ENCODE results near the gene ATXN7L1. TPM values are rescaled to one million over a fixed set of nuclear protein-coding genes. Genes with fewer than 3 reads are reported as not detected.

Gene ATXN7L1
- total and polyA plus RNA-seq, 8 donors: 13.0 to 15.5 (median 13.8) TPM

DNA sequence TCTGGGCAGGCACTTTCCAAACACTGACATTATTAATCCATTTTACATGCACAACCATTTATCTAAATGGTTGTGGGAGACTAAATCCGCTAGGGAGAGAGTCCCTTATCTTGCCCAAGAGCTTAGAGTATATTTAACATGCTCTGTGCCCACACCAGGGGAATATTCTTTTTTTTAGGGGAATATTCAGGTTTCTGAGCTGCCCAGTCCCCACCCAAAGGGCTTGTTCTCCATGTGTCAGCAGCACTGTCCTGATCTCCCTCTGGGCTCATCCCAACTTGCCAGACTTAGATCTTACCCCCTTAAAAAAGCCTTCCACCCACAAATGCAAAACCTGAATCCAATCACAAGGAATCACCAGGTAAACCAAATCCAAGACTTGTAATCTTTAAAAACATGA is 132.1 kb downstream of the ATXN7L1 start:
- TF ChIP-seq, protein P1, sequence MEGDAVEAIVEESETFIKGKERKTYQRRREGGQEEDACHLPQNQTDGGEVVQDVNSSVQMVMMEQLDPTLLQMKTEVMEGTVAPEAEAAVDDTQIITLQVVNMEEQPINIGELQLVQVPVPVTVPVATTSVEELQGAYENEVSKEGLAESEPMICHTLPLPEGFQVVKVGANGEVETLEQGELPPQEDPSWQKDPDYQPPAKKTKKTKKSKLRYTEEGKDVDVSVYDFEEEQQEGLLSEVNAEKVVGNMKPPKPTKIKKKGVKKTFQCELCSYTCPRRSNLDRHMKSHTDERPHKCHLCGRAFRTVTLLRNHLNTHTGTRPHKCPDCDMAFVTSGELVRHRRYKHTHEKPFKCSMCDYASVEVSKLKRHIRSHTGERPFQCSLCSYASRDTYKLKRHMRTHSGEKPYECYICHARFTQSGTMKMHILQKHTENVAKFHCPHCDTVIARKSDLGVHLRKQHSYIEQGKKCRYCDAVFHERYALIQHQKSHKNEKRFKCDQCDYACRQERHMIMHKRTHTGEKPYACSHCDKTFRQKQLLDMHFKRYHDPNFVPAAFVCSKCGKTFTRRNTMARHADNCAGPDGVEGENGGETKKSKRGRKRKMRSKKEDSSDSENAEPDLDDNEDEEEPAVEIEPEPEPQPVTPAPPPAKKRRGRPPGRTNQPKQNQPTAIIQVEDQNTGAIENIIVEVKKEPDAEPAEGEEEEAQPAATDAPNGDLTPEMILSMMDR (IDR thresholded peaks at IDR 0.05): no peak
- H3K9me3 ChIP-seq: no peaks in the 10 kb centered on the region
- H3K27me3 ChIP-seq: no peaks in the 10 kb centered on the region
- no peak overlapping the region for H3K4me3 ChIP-seq
- DNase-seq: no peak
- ATAC-seq: no peak
- H3K36me3 ChIP-seq: no peaks in the 10 kb centered on the region
- H3K4me1 ChIP-seq: no peaks in the 10 kb centered on the region
- intact Hi-C loops (cut with DNase I): no loop called here
- H3K27ac ChIP-seq: no peak overlapping the region

DNA sequence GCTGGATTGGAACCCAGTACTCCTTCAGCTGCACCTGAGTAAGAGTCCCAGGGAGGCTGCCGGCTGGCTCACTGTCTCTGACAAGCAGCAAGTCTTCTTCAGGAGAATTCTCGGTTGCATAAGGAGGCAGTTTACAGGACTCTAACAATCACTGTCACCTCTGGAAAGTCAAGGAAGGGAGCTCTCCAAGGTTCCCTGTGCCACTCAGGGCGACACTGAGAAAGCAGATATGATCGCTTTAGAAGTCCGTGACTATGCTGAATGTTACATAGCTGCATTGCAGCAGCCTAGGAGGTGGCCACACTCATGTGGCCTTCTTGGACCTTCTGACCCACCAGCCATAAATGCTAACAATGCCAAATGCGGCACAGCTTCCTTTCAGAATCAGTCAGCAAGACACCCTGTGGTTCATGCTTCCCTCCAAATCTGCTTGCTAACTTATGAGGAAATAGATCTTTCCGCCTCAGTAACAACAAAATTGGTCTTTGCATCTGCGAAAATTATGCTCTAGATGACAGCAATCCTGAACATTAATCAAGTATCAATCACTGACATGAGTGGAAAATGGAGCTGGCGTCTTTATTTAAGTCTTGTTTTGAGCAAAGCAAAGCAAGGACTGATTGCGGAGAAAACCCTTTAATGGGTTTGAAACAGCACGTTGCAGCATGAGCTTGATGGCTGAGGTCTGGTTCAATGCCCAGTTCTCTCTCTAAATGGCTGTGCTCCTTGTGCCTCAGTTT is 132.9 kb downstream of the ATXN7L1 start:
- H3K4me1 ChIP-seq: no peaks in the 10 kb centered on the region
- ATAC-seq (no peak), DNase-seq (no peak)
- no peak overlapping the region for H3K27ac ChIP-seq
- TF ChIP-seq, protein P1 (IDR thresholded peaks at IDR 0.05): no peak
- no peaks in the 10 kb centered on the region for H3K9me3 ChIP-seq
- no peaks in the 10 kb centered on the region for H3K36me3 ChIP-seq
- no peak overlapping the region for H3K4me3 ChIP-seq
- intact Hi-C loops (cut with DNase I): no loop called here
- H3K27me3 ChIP-seq: no peaks in the 10 kb centered on the region

DNA sequence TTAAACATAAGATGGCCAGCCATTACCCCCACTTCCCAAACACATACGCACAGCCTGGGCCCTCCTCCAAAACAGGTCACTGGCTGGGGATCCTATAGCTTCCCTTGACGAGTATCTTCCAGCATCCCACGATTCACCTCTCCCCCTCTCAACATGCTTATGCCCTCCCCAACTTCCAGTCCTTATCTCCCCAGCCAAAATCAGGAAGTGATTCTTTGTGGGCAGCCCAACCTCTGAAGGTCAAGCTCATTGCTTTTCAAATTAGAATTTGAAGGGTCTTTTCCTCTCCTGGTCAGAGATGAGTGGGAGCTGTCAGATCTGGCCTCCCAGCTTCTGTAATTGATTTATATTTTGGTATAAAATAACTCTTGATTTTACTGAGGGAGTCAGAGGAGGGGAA is 133.6 kb downstream of the ATXN7L1 start:
- TF ChIP-seq, protein P1 (IDR thresholded peaks at IDR 0.05): no peak
- Histone ChIP-seq H3K4me1 (no peaks in the 10 kb centered on the region), H3K27ac (no peak overlapping the region), H3K4me3 (no peak overlapping the region), H3K9me3 (no peaks in the 10 kb centered on the region), H3K36me3 (no peaks in the 10 kb centered on the region), H3K27me3 (no peaks in the 10 kb centered on the region)
- intact Hi-C loops (cut with DNase I): no loop called here
- no peak for ATAC-seq
- no peak for DNase-seq

DNA sequence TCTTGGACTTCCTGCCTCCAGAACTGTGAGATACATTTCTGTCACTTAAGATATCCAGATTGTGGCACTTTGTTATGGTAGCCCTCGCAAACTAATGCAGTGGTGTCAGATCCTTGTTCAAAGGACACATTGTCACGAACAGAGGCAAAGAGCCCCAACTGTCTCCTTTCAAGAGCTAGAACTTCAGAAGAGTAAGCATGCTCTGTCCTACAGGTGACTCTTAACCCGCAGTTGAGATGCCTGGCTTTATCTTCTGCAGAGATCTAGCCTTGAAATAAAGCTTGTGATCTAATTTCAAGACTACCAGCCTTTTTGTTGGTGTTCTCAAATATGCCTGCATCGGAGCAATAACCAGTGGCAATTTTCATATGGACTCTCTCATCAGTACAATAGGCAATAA is 134.4 kb downstream of the ATXN7L1 start:
- no peaks in the 10 kb centered on the region for H3K36me3 ChIP-seq
- no peak for DNase-seq
- TF ChIP-seq, protein P1 (IDR thresholded peaks at IDR 0.05): no peak
- H3K4me1 ChIP-seq: no peaks in the 10 kb centered on the region
- intact Hi-C loops (cut with DNase I): no loop called here
- no peaks in the 10 kb centered on the region for H3K9me3 ChIP-seq
- no peak for ATAC-seq
- H3K27ac ChIP-seq: no peak overlapping the region
- no peak overlapping the region for H3K4me3 ChIP-seq
- H3K27me3 ChIP-seq: no peaks in the 10 kb centered on the region

DNA sequence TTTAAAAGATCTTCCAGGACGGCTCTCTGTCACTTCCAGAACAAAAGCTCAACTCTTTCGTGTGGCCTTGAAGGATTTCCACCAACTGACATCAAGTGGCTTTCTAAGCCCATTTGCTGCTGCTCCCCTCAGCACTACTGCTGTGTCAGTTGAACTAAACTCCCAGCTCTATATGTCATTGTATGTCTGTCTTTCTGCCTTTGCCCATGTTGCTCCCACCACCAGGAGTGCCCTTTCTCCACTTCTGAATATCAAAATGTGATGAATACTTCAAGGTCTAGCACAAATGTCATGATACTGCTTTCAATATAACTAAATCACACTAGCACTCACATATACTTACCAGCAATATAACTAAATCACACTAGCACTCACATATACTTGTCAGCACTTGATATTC is 138.3 kb downstream of the ATXN7L1 start:
- Histone ChIP-seq H3K27ac (no peak overlapping the region), H3K4me1 (no peaks in the 10 kb centered on the region), H3K4me3 (no peak overlapping the region), H3K9me3 (no peaks in the 10 kb centered on the region), H3K27me3 (no peaks in the 10 kb centered on the region), H3K36me3 (no peaks in the 10 kb centered on the region)
- ATAC-seq: no peak
- no peak for DNase-seq
- TF ChIP-seq, protein P1 (IDR thresholded peaks at IDR 0.05): no peak
- intact Hi-C loops (cut with DNase I): no loop called here

Data from left lung (tissue), 10 donors.